Measurements from ENCODE around the gene C6orf58.

C6orf58 gene

DNA sequence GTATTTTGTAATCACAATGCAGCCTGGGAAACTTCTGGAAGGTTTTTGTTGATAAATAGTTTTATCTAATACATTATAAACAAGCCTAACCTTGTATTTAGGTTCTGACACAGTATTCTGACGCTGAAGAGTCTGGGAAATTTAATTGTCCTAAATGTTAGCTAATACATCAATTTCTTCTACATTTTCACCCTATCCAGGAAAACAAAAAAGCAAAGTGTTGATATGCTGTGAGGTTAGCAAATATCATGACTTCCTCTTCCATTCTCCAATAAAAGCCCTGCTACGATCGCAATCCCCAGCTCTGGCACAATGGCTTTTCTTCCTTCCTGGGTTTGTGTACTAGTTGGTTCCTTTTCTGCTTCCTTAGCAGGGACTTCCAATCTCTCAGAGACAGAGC, at the start of gene C6orf58:
Gene C6orf58 (plus strand): TSS at position 301 of the 400 bp plus-strand sequence. CDS start 12 bp downstream, at position 313.
- no peak for DNase-seq

DNA sequence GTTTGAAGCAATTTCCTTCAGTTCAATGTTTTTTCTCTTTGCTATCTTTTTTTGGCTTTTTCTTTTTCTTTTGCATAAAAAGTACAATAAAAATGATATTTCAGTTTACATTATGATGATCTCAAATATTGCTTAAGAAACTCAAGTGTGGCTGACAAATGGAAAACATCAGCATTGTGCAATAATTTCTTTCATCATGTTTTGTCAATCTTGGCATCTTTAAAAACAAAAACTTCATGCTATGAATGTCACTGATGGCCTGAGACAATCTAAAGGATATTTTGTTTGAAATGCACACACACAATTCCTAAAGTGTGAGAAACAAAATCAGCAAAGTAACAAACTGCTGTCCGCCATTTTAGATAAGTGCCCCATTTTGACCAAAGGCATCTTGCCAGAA, 44.0 kb upstream of the C6orf58 start:
- DNase-seq: no peak

DNA sequence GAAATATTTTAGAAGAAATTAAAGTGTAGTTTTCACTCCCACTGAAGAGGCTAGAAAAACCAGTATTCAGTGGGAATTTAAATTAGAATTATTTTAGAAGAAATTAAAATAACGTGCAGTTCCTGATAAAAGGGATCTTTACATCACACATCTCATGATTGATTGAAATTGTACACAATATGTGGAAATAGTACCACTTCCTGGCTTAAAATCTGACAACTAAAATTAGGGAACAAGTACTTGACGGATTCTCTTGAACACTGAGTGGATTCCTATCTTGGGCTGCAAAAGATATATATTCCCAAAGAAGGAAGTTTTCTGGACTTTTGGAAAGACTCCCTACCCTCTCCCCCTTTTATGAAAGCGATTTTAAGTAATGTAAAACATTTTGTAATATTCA, 43.2 kb upstream of the C6orf58 start:
- no peak for DNase-seq

DNA sequence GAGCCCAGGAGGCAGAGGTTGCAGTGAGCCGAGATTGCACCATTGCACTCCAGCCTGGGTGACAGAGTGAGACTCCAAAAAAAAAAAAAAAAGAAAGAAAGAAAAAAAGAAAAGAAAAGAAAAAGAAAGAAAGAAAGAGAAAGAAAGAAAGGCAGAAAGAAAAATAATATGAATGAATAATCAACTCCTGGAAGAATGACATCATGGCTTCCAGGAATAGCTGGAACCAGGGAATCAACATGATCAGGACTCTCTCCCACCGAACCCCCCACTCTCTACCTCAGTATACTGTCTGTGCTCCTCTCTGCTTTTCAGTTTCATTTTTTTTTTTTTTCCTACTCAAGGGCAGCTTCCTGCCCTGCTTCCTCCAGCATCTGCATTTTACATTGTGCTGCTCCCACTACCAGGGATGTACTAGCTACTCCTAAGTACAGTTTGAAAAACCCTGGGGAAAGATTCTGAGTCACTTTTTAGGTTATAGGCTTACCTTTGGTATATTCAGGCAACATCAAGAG, 38.2 kb upstream of the C6orf58 start:
- DNase-seq: no peak

DNA sequence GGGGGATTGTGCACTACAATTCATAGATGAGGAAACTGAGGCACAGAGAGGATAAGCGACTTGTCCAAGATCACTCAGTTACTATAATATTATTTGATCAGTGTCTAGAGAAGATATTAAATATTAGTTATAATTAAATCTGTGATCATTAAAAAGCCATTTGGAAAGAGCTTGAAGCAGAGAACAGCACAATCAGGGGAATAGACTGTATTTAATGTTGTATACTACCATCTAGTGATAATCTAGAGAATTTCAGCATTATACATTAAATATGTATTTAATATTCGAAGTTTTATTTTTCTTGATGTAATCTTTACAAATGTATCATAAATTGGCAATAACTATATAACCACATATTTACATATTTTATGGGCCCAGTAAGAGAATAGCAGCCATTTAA, 37.7 kb upstream of the C6orf58 start:
- peak in 1 of 2 experiments; percentile 49 for DNase-seq

DNA sequence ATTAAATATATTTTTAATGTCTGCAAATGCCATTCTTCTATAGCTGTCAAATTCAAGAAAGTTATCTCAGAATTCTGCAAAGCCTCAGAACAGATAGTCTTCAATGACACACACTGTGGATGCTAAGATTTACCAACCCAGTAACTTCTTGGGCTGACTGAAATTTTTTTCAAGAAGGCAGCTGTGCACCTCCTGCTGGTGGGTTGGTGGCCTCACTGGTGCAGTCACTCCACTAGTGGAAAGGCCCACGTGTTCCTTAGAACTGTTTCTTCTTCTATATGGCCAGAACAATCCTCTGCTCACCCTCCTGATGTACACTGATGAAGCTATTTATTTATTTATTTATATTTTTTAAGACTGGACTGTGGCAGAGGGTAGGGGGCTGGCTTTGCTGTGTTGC, 29.8 kb upstream of the C6orf58 start:
- DNase-seq: no peak

DNA sequence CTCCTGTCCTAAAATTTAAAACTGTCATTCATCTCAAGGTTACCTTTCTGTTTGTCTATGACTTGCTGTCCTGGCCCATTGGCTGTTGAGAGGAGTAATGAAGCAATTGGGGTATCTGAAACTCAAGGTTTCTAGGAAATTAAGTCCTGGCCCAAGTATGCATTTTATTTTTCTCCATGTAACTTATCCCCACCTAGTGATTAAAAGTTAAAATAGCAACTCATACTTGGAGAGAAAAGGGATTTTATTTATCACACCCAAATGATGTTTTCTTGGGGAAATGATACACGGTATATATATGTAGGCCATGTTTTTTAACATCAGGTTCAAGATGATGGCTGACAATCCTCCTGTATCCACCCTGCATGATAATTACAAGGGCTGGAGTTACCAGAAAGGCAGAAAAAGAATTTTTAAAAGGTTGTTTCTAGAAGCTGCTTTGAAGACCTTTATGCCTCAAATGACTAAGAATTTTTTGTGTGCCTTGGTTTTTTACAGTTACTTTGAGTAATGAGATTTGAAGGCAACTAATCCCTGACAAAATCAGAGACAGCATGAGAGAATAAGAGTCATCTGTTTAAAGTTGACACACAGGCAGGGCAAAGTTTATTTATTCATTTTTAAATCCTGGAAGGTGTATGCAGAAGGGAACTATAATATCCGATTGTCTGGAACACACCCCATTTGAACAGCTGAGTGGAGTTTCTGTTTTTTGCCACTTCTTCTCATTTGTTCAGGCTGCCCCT, 28.9 kb upstream of the C6orf58 start:
- peak in 1 of 2 experiments; percentile 12 for DNase-seq

DNA sequence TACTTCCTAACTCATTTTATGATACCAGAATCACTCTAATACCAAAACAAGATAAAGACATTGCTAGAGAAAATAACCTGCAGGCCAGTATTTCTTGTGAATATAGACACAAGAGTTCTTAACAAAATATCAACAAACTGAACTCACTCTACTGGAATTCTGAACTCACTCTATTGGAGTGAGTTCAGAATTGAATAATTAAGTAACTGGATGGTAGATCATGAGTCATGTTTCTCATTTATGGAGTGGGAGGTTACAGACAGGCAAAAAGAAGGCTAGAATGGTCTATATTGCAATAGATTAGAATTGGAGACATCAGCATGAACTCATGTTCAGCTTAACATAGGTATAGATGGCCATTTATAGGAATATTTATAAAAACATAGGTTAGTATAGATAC, 26.6 kb upstream of the C6orf58 start:
- DNase-seq: no peak

DNA sequence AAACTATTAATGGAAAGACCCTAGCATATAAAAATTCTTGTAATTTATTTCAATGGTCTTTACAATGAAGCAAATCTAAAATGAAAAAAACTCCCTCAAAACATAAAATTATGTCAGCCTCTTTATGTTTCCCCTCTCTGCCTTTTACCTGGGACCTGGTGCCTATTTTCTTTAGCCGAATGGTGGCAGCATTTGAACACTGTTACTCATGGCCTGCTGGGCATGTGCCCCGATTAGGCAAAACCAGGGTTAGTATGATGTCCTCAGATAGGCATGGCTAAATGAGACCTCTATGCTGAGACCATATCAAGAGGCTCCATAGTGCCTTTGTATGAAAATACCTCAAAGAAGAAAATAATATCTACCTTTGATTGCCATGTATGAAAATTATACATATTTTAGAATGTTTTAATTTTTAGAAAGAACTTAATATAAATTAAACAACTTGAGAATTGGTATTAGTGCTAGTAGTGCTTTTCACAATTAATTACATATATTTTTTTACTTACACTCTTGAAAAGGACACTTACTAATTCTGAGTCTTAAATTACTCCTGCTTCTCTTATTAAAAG, 22.5 kb upstream of the C6orf58 start:
- peak; percentile 60 to 80 for DNase-seq

DNA sequence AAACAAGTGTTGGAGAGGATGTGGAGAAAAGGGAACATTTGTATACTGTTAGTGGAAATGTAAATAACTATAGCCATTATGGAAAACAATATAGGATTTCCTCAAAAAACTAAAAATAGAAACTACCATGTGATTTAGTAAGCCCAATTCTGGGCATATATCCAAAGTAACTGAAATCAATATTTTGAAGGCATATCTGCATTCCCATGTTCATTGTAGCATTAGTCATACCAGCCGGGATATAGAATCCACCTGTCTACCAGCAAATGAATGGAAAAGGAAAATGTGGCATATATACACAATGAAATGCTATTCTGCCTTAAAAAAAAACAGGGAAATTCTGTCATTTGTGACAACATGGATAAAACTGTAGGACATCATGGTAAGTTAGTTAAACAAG, 15.3 kb upstream of the C6orf58 start:
- peak in 1 of 2 experiments; percentile 28 for DNase-seq

DNA sequence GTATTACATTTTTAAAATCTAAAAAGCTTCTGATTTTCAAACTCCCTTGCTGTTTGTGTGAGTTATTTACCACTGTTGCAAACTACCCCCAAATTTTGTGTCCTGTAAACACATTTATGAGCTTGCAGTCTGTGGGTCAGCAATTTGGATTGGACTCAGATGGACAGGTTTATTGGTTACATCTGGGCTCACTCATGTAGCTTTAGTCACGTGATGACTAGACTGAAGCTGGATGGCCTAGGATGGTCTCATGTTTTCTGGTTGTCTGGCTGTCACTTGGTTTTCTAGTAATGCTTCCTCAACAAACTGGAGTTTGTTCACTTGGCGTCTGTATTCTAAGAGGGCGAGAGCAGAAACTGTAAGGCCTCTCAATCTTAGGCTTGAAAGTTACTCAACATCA, 12.2 kb upstream of the C6orf58 start:
- no peak for DNase-seq

DNA sequence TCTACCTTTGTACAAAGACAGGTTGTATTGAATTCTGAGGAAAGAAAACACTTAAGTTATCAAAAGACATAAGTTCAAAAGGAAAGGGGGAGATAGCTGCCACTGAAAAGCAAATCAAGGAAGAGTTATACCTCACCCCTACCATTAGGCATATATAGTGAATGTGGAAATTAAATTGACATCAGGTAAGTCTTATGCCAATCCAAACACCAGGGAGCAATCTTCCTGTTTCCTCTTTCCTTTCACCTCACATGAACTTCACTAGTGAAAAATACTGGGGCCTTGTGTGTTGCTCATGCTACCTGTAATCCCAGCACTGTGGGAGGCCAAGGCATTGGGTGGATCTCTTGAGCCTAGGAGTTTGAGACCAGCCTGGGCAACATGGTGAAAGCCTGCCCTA, 10.9 kb upstream of the C6orf58 start:
- DNase-seq: no peak

DNA sequence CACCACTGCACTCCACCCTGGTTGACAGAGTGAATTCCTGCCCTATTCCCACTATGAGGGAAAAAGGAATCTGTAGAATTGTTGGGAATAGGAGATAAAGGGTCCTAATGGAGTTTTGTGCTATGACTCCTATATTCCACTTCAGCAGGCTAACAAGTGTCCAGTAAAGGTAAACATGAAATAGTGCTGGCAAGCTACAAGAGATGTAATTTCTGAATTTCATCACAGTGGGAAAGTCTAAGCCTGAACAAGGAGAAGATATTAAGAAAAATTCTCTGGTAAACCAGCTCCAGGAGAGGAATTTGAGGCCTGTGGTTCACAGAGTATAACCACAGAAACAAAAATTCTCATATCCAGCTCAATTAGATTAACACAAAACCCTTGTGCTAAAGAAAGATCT, 10.3 kb upstream of the C6orf58 start:
- no peak for DNase-seq

DNA sequence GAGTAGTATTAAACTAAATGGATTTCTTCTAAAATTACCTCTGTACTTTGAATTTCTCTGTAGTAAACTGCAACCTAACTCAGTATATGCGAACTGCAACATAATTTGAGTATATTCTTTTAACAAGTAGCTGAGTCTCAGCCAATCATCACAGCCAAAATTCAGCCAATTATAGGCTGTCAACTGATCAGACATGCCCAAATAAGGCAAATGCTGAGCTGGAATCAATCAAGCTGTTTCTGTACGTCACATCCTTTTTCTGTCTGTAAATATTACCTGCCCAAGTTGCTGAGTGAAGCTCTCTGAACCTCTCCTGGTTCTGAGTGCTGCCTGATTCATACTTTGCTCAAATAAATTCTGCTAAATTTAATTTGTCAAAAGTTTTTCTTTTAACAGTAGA, 9.5 kb upstream of the C6orf58 start:
- no peak for DNase-seq

DNA sequence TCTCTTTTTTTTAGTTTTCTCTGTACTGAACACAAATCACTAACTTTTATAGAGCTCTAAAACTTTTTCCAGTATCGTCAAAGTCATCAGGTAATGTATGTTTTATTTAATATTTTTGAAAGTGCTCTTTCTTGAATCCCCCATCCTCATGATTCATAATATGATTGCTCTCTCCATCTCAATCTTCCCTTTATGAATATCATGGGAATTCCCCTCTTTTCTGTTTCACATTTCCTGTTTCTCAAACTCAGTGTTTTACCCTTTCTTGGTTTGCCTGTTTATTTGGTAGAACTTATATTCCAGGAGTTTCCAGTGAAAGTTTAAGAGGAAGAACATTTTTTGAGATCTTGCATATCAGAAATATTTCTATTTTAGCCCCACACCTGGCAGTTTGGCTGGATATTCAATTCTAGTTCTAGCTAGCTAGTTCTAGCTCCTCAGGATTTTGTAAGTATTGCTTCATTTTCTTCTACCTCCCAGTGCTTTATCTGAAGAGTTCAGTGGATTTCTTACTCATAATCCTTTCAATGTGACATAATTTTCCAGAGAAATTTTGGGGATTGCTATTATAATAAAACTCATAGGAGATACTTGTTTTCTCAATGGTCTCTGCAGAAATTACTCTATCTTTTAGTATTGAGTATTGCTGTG, 6.1 kb upstream of the C6orf58 start:
- DNase-seq: no peak

DNA sequence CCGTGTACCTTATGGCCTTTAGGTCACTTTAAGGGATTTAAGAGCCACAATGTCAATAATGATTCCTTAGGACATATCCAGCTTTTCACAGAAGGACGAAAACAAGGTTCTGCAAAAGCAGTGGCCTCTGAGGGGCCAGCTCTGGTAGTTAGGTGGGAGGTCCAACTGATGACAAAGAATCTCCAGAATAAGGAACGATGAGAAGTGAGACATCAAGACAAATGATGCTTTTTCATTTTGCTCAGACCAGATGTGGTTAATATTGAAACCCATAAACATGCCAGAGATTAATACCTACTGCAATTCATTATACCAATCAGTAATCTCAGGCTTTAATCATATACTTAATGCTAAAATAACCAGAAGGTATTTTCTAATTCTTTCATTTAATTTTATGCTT, 1.9 kb downstream of the C6orf58 start:
- DNase-seq: no peak

DNA sequence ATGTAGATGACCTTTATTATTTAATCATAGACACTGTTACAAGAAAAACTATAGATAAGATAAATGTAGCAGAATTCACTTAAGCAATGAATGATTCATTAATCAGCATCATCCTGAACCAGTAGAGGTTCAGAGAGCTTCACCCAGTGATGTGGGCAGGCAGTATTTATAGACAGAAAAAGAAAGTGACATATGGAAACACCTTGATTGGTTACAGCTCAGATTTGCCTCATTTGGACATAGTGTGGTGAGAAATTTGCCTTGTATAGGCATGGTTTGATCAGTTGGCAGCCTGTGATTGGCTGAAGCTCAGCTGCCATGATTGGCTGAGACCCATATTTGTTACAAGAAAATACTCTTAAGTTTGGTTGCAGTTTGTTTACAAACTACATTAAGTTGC, 4.6 kb downstream of the C6orf58 start:
- DNase-seq: no peak

DNA sequence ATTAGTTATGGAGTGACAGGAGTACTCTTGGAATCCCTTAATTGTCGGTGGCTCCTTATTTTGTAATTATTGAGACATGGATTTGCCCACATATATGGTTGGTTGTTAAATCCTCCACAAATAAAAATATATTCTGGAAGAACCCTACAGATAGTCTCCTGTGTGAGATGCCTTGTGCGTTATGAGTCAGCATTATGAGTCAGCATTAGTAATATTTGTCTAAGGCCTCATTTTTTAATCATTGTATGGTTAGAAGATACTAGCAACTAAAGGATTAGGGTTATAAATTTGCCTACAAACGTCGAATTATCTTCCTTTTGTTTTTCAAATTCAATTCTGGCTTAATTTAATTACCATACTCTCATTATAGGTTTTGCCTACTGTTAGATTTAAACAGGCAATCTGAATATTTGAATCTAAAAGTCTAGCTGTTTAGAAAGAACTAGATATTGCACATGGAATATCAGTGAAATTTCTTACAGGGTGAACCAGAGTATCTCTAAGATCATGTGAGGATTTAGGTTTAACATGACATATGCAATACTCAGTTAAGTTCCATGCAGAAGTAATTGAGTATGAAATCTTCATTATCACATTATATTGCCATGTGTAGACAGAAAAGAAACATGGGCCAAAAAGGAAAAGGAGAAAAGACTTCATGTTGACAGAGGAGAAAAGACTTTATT, 5.9 kb downstream of the C6orf58 start:
- no peak for DNase-seq

DNA sequence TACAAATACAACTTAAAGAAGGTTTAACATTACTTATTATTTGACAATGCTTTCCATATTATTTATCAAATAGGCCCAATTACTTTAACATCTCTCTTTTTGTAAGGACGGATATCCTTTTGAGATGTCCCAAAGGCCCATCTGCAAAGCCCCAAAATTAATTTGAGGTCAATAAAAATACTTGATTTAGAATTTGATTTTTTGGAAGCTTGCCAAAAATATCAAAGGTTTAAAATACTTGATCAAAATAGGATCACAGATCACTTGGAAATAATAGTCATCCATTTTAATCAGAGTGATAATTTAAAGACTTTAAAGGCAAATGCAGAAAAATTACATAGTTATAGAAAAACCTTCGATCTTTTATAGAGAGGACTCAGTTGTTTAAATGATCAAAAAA, 8.1 kb downstream of the C6orf58 start:
- no peak for DNase-seq

DNA sequence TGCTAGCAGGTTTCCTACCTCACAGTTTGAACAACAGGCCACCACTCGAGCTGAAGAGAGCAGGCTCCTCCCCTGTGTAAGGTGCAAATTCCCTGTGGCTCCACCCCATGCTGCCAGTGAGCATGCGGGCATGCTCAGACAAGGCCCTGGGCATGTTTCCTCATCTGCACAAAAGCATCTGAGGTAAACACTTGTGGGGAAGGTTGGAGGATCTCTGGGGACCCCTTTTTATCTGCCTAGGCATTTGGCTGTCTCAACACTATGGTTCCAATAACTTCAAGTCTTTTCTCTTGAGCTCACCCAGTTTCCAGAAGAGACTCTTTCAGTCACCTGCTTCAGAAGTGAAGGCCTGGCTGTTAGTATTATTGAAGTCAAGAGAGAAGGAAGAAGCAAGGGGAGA, 9.4 kb downstream of the C6orf58 start:
- DNase-seq: no peak

DNA sequence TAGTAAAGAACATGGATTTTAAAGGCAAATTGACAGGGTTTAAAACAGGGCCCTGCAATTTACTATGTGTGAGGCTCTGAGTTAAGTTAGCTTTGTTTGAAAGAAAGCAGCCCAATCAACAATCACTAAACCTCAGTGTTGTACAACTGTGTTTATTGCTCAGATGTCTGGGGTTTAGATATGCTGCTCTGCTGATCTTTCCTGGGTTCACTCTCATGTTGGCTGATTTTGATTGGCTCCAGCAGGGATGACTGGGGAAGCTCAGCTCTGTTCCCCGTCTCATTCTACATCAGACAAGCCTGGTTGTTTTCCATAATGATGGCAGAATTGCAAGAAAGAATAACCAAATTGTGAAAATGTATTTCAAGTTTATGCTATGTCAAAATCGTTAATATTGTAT, 10.9 kb downstream of the C6orf58 start:
- no peak for DNase-seq

DNA sequence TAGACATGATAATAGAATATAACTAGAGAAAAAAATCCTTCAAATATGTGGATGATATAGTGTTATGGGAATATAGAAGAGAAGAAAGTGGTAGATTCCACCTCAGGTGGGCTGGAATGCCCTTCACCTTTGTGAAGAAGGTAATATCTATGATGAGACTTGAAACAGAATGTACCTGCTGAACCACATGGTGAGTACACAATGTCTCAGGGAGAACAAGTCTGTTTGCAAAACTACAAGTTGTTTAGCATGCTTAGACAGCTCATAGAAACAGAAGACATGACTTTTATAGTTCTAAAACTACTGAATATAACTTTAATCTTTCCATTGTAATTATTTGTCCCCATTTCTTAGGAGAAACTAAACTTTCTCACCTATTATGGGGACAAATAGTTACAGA, 12.2 kb downstream of the C6orf58 start:
- no peak for DNase-seq

DNA sequence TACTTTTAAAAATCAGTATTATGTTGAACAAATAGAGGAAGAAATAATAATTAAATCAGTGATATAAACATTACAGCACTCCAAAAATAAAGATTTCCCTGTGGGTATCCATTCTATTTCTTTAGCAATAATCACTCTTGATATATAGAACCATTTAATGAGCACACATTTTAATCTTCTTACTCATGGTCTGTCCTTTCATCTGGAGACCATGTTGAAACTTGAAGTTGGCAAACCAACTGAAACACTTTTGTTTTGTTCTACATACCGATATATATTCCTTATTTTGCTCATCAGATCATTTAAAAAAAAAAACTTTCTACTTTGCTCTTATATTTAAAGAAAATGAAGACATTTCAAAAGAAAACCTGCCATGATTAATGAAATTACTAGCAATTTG, 13.4 kb downstream of the C6orf58 start:
- no peak for DNase-seq

DNA sequence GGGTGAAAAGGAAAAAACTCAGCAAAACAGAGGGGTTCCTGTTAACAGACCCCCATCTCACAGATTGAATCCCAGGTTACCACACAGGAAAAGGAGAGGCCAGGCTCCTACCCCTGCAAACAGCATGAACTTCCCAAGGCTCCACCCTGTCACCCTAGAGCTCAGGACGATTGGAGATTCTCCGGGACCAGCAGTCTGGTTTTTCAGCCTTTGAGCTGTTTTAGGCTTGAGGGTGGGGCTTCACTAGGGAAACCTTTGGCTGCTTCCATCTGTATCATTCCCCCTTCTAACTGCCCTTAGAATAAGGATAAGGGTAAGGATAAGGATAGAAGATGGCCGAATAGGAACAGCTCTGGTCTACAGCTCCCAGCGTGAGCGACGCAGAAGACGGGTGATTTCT, 16.0 kb downstream of the C6orf58 start:
- no peak for DNase-seq

Data from NCI-H446 (cell line).